COLO668 (cell line): ENCODE data around the gene CERT1.
"Not testable (repeated sequence)": the region's sequence is repeated elsewhere in the genome, so short reads cannot be mapped to it uniquely, and the experiment has no call there.

ENCODE experiments used
- DNase-seq: peaks from one replicate; lab custom pipeline; 2025; ENCODE audit not compliant: unreplicated experiment; lab: John Stamatoyannopoulos, UW

CERT1 gene

GRCh38 chr5:75358117-75358516 lies 153.3 kb downstream of the CERT1 start:
- no peak for DNase-seq

GRCh38 chr5:75356719-75357118 lies 154.7 kb downstream of the CERT1 start:
- no peak for DNase-seq

- DNase-seq: no peak
Measured at GRCh38 chr5:75355236-75355635, 156.2 kb downstream of the CERT1 start.

GRCh38 chr5:75351139-75351926 lies 160.1 kb downstream of the CERT1 start:
- DNase-seq: no peak

GRCh38 chr5:75349663-75350062 lies 161.8 kb downstream of the CERT1 start:
- DNase-seq: no peak

- no peak for DNase-seq
Measured at GRCh38 chr5:75348241-75348640, 163.2 kb downstream of the CERT1 start.

GRCh38 chr5:75342836-75343235 lies 168.6 kb downstream of the CERT1 start:
- DNase-seq: no peak

GRCh38 chr5:75341934-75342333 lies 169.5 kb downstream of the CERT1 start:
- no peak for DNase-seq

GRCh38 chr5:75340714-75341478 lies 170.5 kb downstream of the CERT1 start:
- DNase-seq: no peak

- no peak for DNase-seq
Measured at GRCh38 chr5:75338408-75338807, 173.0 kb downstream of the CERT1 start.

- peak; percentile 27 for DNase-seq
Measured at GRCh38 chr5:75337366-75338021, 173.9 kb downstream of the CERT1 start.

GRCh38 chr5:75336615-75337336 lies 174.7 kb downstream of the CERT1 start, which contains the start of gene HMGCR:
Gene HMGCR (plus strand): TSS chr5:75337220. CDS start chr5:75342606, 5,386 bp downstream.
- peak; percentile 95 for DNase-seq

- DNase-seq: peak; percentile 49
Measured at GRCh38 chr5:75335952-75336614, 175.3 kb downstream of the CERT1 start.

- no peak for DNase-seq
Measured at GRCh38 chr5:75335486-75335885, 175.9 kb downstream of the CERT1 start.

GRCh38 chr5:75334413-75334812 lies 177.0 kb downstream of the CERT1 start:
- not testable (repeated sequence) for DNase-seq

- not testable (repeated sequence) for DNase-seq
Measured at GRCh38 chr5:75333759-75334158, 177.7 kb downstream of the CERT1 start.

- no peak for DNase-seq
Measured at GRCh38 chr5:75331095-75332090, 180.0 kb downstream of the CERT1 start.

- no peak for DNase-seq
Measured at GRCh38 chr5:75330404-75330803, 181.0 kb downstream of the CERT1 start.
